HAP-1 (cell line): ENCODE measurements around the gene MRC2.
"Not testable (repeated sequence)": the region's sequence is repeated elsewhere in the genome, so short reads cannot be mapped to it uniquely, and the experiment has no call there.

Experiments
- DNase-seq, 2 experiments: peaks; one replicate each; pipeline ENCODE4 v3.0.0-alpha.2; 2016 to 2020; ENCODE audit warnings: low spot score in 2 of 2
- H3K27me3 ChIP-seq: fragments of 250-450 bp; sonication (Bioruptor Pico); 2 replicates; pipeline ENCODE4 v1.5.1; 2020; ENCODE audit warnings: low read depth, mild to moderate bottlenecking, moderate library complexity
- H3K36me3 ChIP-seq: fragments of 250-450 bp; sonication (Bioruptor Pico); replicated peaks from 2 replicates; pipeline ENCODE4 v1.5.1; 2020; ENCODE audit warnings: mild to moderate bottlenecking
- H3K4me1 ChIP-seq: fragments of 250-450 bp; sonication (Bioruptor Pico); 2 replicates; pipeline ENCODE4 v1.5.1; 2020; ENCODE audit warnings: mild to moderate bottlenecking
- H3K4me3 ChIP-seq: fragments of 250-450 bp; sonication (Bioruptor Pico); 2 replicates; pipeline ENCODE4 v1.5.1; 2020; ENCODE audit warnings: mild to moderate bottlenecking, moderate library complexity
- H3K9me3 ChIP-seq: fragments of 250-450 bp; sonication (Bioruptor Pico); 2 replicates; pipeline ENCODE4 v1.5.1; 2020; ENCODE audit warnings: mild to moderate bottlenecking, moderate library complexity
- in situ Hi-C: fragments of 300-500 bp; cut with MboI; formaldehyde crosslinking; loops from 3 replicates; pipeline ENCODE4 v1.14.3; 2020; ENCODE audit warnings: low sequenced_read_pairs, inconsistent platforms, mixed read lengths

The MRC2 gene

GRCh38 chr17:62627219-62627903 lies at the start of gene MRC2:
Gene MRC2 (plus strand): TSS chr17:62627670. CDS start chr17:62627803, 133 bp downstream.
- Histone ChIP-seq H3K27me3 (no peaks in the 10 kb centered on the region), H3K36me3 (no peaks in the 10 kb centered on the region)
- DNase-seq, result peak; percentile 57 to 88

GRCh38 chr17:62578757-62579487 lies 48.5 kb upstream of the MRC2 start:
- Histone ChIP-seq H3K27me3 (no peaks in the 10 kb centered on the region), H3K36me3 (peaks cover 37% of the 10 kb centered on the region), H3K4me1 (no peaks in the 10 kb centered on the region), H3K4me3 (no peak overlapping the region), H3K9me3 (no peaks in the 10 kb centered on the region)
- in situ Hi-C loops, result no loop called here
- no peak for DNase-seq

More at GRCh38 chr17:62627219-62627903, at the start of gene MRC2:
- in situ Hi-C loops, result no loop called here
- H3K9me3 ChIP-seq, result no peaks in the 10 kb centered on the region
- peaks cover 9% of the 10 kb centered on the region for H3K4me1 ChIP-seq
- H3K4me3 ChIP-seq, result peak within 1 kb of the TSS; percentile 67

GRCh38 chr17:62580947-62581346 lies 46.5 kb upstream of the MRC2 start:
- in situ Hi-C loops, result no loop called here
- no peak for DNase-seq

GRCh38 chr17:62581764-62582163 lies 45.7 kb upstream of the MRC2 start:
- no peaks in the 10 kb centered on the region for H3K27me3 ChIP-seq
- no peak overlapping the region for H3K4me3 ChIP-seq
- DNase-seq, result no peak
- in situ Hi-C loops, result no loop called here
- peaks cover 37% of the 10 kb centered on the region for H3K36me3 ChIP-seq
- H3K4me1 ChIP-seq, result no peaks in the 10 kb centered on the region
- H3K9me3 ChIP-seq, result no peaks in the 10 kb centered on the region

More at GRCh38 chr17:62580947-62581346, 46.5 kb upstream of the MRC2 start:
- H3K27me3 ChIP-seq, result no peaks in the 10 kb centered on the region
- no peaks in the 10 kb centered on the region for H3K9me3 ChIP-seq
- H3K4me1 ChIP-seq, result no peaks in the 10 kb centered on the region
- H3K4me3 ChIP-seq, result no peak overlapping the region
- peaks cover 38% of the 10 kb centered on the region for H3K36me3 ChIP-seq

- H3K27me3 ChIP-seq, result no peaks in the 10 kb centered on the region
These were observed 39.9 kb upstream of the MRC2 start for GRCh38 chr17:62587554-62587953.

GRCh38 chr17:62588109-62588508 lies 39.4 kb upstream of the MRC2 start:
- Histone ChIP-seq H3K4me3 (no peak overlapping the region), H3K9me3 (no peaks in the 10 kb centered on the region), H3K36me3 (peaks cover 32% of the 10 kb centered on the region), H3K4me1 (no peaks in the 10 kb centered on the region), H3K27me3 (no peaks in the 10 kb centered on the region)
- in situ Hi-C loops, result no loop called here
- no peak for DNase-seq

More at GRCh38 chr17:62587554-62587953, 39.9 kb upstream of the MRC2 start:
- in situ Hi-C loops, result no loop called here
- Histone ChIP-seq H3K9me3 (no peaks in the 10 kb centered on the region), H3K4me1 (no peaks in the 10 kb centered on the region), H3K4me3 (no peak overlapping the region), H3K36me3 (peaks cover 32% of the 10 kb centered on the region)
- no peak for DNase-seq

- DNase-seq, result no peak
- Histone ChIP-seq H3K9me3 (no peaks in the 10 kb centered on the region), H3K36me3 (peaks cover 33% of the 10 kb centered on the region), H3K4me3 (no peak overlapping the region), H3K27me3 (no peaks in the 10 kb centered on the region), H3K4me1 (no peaks in the 10 kb centered on the region)
- in situ Hi-C loops, result no loop called here
These were observed 36.1 kb upstream of the MRC2 start for GRCh38 chr17:62591333-62591732.

GRCh38 chr17:62591822-62592221 lies 35.6 kb upstream of the MRC2 start:
- H3K36me3 ChIP-seq, result peaks cover 34% of the 10 kb centered on the region
- H3K4me3 ChIP-seq, H3K4me1 ChIP-seq, H3K27me3 ChIP-seq, H3K9me3 ChIP-seq, in situ Hi-C loops, DNase-seq: not testable (repeated sequence)

GRCh38 chr17:62592341-62593099 lies 35.0 kb upstream of the MRC2 start:
- no peaks in the 10 kb centered on the region for H3K4me1 ChIP-seq
- peaks cover 34% of the 10 kb centered on the region for H3K36me3 ChIP-seq
- H3K9me3 ChIP-seq, result no peaks in the 10 kb centered on the region
- in situ Hi-C loops, result no loop called here
- H3K27me3 ChIP-seq, result no peaks in the 10 kb centered on the region
- DNase-seq, result no peak
- no peak overlapping the region for H3K4me3 ChIP-seq

- H3K4me1 ChIP-seq, result no peaks in the 10 kb centered on the region; the same call in 1 of the 2 replicates
- in situ Hi-C loops, result no loop called here
These were observed 32.0 kb upstream of the MRC2 start for GRCh38 chr17:62595484-62595883.

GRCh38 chr17:62596662-62597061 lies 30.8 kb upstream of the MRC2 start:
- Histone ChIP-seq H3K27me3 (no peaks in the 10 kb centered on the region), H3K4me1 (no peaks in the 10 kb centered on the region; the same call in 1 of the 2 replicates), H3K4me3 (no peak overlapping the region), H3K36me3 (peaks cover 56% of the 10 kb centered on the region), H3K9me3 (no peaks in the 10 kb centered on the region)
- in situ Hi-C loops, result no loop called here
- no peak for DNase-seq

More at GRCh38 chr17:62595484-62595883, 32.0 kb upstream of the MRC2 start:
- Histone ChIP-seq H3K36me3 (peaks cover 44% of the 10 kb centered on the region), H3K4me3 (no peak overlapping the region), H3K9me3 (no peaks in the 10 kb centered on the region), H3K27me3 (no peaks in the 10 kb centered on the region)
- no peak for DNase-seq

GRCh38 chr17:62597150-62597549 lies 30.3 kb upstream of the MRC2 start:
- no peak for DNase-seq
- H3K36me3 ChIP-seq, result peaks cover 61% of the 10 kb centered on the region
- in situ Hi-C loops, result no loop called here

GRCh38 chr17:62597920-62598319 lies 29.6 kb upstream of the MRC2 start:
- peaks cover 69% of the 10 kb centered on the region for H3K36me3 ChIP-seq
- no peak for DNase-seq
- in situ Hi-C loops, result no loop called here

More at GRCh38 chr17:62597150-62597549, 30.3 kb upstream of the MRC2 start:
- Histone ChIP-seq H3K27me3 (no peaks in the 10 kb centered on the region), H3K9me3 (no peaks in the 10 kb centered on the region), H3K4me3 (no peak overlapping the region), H3K4me1 (no peaks in the 10 kb centered on the region; the same call in 1 of the 2 replicates)

More at GRCh38 chr17:62597920-62598319, 29.6 kb upstream of the MRC2 start:
- Histone ChIP-seq H3K4me3 (no peak overlapping the region), H3K4me1 (no peaks in the 10 kb centered on the region; the same call in 1 of the 2 replicates), H3K27me3 (no peaks in the 10 kb centered on the region), H3K9me3 (no peaks in the 10 kb centered on the region)
